ENCODE measurements around the gene SOWAHC.

DNA sequence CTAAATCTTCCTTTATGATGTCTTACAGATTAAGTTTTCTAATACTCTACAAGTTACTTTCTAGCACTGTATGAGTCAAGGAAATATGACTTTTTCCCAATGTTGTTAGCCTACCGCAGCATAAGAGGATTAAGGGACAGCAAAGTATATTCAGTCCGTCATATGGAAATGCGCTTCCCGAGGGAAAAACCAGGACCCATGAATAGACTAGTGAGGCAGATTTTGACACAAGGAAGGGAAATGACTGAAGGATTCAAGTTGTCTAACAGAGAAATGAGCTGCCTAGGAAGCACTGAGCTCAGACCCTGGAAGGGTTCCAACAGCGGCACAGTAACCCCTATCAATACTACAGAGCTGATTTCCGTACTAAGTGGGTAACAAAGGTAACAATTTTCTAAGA lies 12.4 kb upstream of the SOWAHC start:
- TF ChIP-seq POLR2A (IDR thresholded peaks at IDR 0.05; ENCODE audit: extremely low read depth, insufficient read length) (no peak), MYC (IDR thresholded peaks at IDR 0.05; ENCODE audit: low read depth, low read length) (no peak)
- TF ChIP-seq, protein P1, sequence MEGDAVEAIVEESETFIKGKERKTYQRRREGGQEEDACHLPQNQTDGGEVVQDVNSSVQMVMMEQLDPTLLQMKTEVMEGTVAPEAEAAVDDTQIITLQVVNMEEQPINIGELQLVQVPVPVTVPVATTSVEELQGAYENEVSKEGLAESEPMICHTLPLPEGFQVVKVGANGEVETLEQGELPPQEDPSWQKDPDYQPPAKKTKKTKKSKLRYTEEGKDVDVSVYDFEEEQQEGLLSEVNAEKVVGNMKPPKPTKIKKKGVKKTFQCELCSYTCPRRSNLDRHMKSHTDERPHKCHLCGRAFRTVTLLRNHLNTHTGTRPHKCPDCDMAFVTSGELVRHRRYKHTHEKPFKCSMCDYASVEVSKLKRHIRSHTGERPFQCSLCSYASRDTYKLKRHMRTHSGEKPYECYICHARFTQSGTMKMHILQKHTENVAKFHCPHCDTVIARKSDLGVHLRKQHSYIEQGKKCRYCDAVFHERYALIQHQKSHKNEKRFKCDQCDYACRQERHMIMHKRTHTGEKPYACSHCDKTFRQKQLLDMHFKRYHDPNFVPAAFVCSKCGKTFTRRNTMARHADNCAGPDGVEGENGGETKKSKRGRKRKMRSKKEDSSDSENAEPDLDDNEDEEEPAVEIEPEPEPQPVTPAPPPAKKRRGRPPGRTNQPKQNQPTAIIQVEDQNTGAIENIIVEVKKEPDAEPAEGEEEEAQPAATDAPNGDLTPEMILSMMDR (IDR thresholded peaks at IDR 0.05; ENCODE audit: low read depth, low read length) = no peak
- TF ChIP-seq, protein P2, sequence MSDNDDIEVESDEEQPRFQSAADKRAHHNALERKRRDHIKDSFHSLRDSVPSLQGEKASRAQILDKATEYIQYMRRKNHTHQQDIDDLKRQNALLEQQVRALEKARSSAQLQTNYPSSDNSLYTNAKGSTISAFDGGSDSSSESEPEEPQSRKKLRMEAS (IDR thresholded peaks at IDR 0.05; ENCODE audit: low read depth, low read length) = no peak

Data from NB4 (cell line).